MCF 10A (cell line): ENCODE measurements around the gene GAL. TPM values are rescaled to one million over a fixed set of nuclear protein-coding genes. Genes with fewer than 3 reads are reported as not detected.

Experiments used
- BruUV-seq: library from RNA; stranded (reverse); fragments of 400-500 nt; replicated peaks from 2 replicates; lab custom pipeline; 2021; lab: Mats Ljungman, UMichigan
- CTCF ChIA-PET: fragments of 300-600 bp; sonication (Branson Sonifier 250); formaldehyde crosslinking; extraction: SDS; loops from one replicate; lab custom pipeline; 2021; ENCODE audit warnings: antibody characterized with exemption, inconsistent platforms; lab: Yijun Ruan, JAX
- POLR2A ChIA-PET: fragments of 300-600, 350-650 bp; sonication (Branson Sonifier 250); formaldehyde crosslinking; extraction: SDS; loops from one replicate; lab custom pipeline; 2020; ENCODE audit warnings: antibody characterized with exemption, inconsistent platforms; lab: Yijun Ruan, JAX
- DNase-seq: peaks from one replicate; pipeline ENCODE4 v3.0.0-alpha.2; 2018; ENCODE audit not compliant: unreplicated experiment
- H3K27ac Mint-ChIP-seq: one replicate; pipeline ENCODE4 v1.8.0; 2022; ENCODE audit warnings: mild to moderate bottlenecking, low read depth, mixed read lengths; ENCODE audit not compliant: unreplicated experiment
- H3K27me3 Mint-ChIP-seq: one replicate; pipeline ENCODE4 v1.8.0; 2022; ENCODE audit warnings: mixed read lengths; ENCODE audit not compliant: insufficient read depth, unreplicated experiment
- H3K36me3 Mint-ChIP-seq: one replicate; pipeline ENCODE4 v1.8.0; 2022; ENCODE audit warnings: mild to moderate bottlenecking, moderate library complexity, mixed read lengths; ENCODE audit not compliant: insufficient read depth, unreplicated experiment
- H3K4me1 Mint-ChIP-seq: one replicate; pipeline ENCODE4 v1.8.0; 2022; ENCODE audit warnings: mixed read lengths; ENCODE audit not compliant: insufficient read depth, unreplicated experiment
- H3K4me3 Mint-ChIP-seq: one replicate; pipeline ENCODE4 v1.8.0; 2022; ENCODE audit warnings: mild to moderate bottlenecking, moderate library complexity, mixed read lengths; ENCODE audit not compliant: unreplicated experiment
- H3K9me3 Mint-ChIP-seq: one replicate; pipeline ENCODE4 v1.8.0; 2022; ENCODE audit warnings: mixed read lengths; ENCODE audit not compliant: unreplicated experiment
- intact Hi-C: fragments of 100-400 bp; cut with micrococcal nuclease; formaldehyde crosslinking; loops from 2 replicates; pipeline ENCODE4 v1.14.1; 2022
- total RNA-seq: library from RNA; stranded (reverse); gene quantifications from 2 replicates; pipeline ENCODE4 v1.2.3, GENCODE V29; 2022
- TF ChIP-seq, protein P1 (sequence below): fragments of 200-600 bp; IDR thresholded peaks from one replicate; pipeline ENCODE4 v1.8.0; 2022; ENCODE audit warnings: antibody characterized with exemption, mild to moderate bottlenecking; ENCODE audit not compliant: unreplicated experiment

Gene GAL
- total RNA-seq, 1 experiment from 2014 or later: not detected

DNA sequence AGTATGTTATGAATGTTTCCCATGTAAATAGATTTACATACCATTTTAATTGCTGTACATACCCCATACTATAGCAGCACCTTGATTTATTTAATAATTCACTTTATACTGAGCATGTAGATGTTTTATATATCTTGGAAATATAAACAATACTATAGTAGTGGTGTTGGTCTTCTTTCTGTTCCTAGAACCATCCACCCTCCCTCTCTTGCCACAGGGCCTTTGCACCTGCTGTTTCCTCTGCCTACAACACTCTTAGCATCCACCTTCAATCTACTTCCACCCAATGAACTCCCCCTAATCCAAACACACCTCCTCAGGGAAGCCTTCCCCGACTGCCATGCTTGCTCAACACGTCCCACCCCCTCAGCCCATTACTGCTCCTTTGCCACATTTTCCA lies 36.7 kb downstream of the GAL start:
- no peak for DNase-seq
- no TSS peak for BruUV-seq
- Mint-ChIP-seq H3K4me3 (no peak overlapping the region), H3K27ac (no peak overlapping the region), H3K9me3 (peaks cover 26% of the 10 kb centered on the region), H3K36me3 (no peaks in the 10 kb centered on the region), H3K27me3 (peaks cover 57% of the 10 kb centered on the region), H3K4me1 (no peaks in the 10 kb centered on the region)
- ChIA-PET CTCF (no interaction called here), POLR2A (no interaction called here)
- intact Hi-C loops: no loop called here
- TF ChIP-seq, protein P1, sequence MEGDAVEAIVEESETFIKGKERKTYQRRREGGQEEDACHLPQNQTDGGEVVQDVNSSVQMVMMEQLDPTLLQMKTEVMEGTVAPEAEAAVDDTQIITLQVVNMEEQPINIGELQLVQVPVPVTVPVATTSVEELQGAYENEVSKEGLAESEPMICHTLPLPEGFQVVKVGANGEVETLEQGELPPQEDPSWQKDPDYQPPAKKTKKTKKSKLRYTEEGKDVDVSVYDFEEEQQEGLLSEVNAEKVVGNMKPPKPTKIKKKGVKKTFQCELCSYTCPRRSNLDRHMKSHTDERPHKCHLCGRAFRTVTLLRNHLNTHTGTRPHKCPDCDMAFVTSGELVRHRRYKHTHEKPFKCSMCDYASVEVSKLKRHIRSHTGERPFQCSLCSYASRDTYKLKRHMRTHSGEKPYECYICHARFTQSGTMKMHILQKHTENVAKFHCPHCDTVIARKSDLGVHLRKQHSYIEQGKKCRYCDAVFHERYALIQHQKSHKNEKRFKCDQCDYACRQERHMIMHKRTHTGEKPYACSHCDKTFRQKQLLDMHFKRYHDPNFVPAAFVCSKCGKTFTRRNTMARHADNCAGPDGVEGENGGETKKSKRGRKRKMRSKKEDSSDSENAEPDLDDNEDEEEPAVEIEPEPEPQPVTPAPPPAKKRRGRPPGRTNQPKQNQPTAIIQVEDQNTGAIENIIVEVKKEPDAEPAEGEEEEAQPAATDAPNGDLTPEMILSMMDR: no peak

DNA sequence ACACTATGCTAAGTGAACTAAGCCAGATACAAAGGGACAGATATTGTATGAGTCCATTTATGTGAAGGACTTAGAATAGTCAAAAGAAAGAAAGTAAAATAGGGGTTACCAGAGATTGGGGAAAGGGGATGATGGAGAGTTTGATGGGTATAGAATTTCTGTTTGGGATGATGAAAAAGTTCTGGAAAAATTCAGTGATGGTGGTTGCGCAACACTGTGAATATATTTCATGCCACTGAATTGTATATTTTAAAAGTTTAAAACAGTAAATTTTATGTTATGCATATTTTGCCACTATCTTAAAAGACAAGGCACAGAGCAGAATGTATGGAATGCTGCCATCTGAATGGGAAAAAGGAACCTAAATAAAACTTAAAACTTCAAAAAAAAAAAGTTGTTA lies 37.8 kb downstream of the GAL start:
- H3K36me3 Mint-ChIP-seq: no peaks in the 10 kb centered on the region
- H3K9me3 Mint-ChIP-seq: peaks cover 26% of the 10 kb centered on the region
- TF ChIP-seq, protein P1: no peak
- DNase-seq: no peak
- CTCF ChIA-PET: no interaction called here
- H3K4me1 Mint-ChIP-seq: no peaks in the 10 kb centered on the region
- H3K4me3 Mint-ChIP-seq: no peak overlapping the region
- H3K27ac Mint-ChIP-seq: no peak overlapping the region
- POLR2A ChIA-PET: no interaction called here
- intact Hi-C loops: no loop called here
- H3K27me3 Mint-ChIP-seq: peaks cover 57% of the 10 kb centered on the region
- BruUV-seq: no TSS peak

DNA sequence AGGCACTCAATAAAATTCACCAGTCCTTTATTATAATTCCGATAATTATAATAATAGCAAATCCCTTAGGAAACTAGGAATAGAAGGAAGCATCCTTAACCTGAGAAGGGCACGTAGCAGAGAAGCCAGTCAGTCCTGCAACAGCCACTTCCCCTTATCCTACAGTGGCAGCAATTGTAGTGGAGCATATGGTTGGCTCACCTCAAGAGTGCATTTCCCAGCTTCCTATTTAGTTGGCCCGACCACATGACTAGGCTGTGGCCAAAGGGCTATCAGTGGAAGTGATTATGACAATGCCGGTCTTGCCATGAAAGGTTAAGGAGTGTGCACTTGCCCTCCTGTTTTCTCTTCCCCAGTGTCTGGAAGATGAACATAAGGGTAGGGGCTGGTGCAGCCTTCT lies 39.9 kb downstream of the GAL start:
- TF ChIP-seq, protein P1: no peak
- no peaks in the 10 kb centered on the region for H3K36me3 Mint-ChIP-seq
- DNase-seq: no peak
- no peak overlapping the region for H3K27ac Mint-ChIP-seq
- no peaks in the 10 kb centered on the region for H3K4me1 Mint-ChIP-seq
- POLR2A ChIA-PET: no interaction called here
- no TSS peak for BruUV-seq
- peaks cover 69% of the 10 kb centered on the region for H3K27me3 Mint-ChIP-seq
- CTCF ChIA-PET: no interaction called here
- no peak overlapping the region for H3K4me3 Mint-ChIP-seq
- H3K9me3 Mint-ChIP-seq: peaks cover 20% of the 10 kb centered on the region
- intact Hi-C loops: no loop called here

DNA sequence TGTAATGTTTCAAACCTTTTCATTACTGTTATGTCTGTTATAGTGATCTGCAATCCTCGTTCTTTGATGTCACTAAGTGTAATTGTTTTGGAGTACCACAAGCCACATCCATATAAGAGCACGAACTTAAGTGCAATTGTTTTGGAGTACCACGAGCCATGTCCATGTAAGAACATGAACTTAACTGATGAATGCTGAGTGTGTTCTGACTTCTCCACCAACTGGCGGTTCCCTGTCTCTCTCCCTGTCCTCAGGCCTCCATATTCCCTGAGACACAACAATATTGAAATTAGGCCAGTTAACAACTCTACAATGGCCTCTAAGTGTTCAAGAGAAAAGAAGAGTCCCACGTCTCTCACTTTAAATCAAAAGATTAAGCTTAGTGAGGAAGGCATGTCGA lies 43.4 kb downstream of the GAL start:
- TF ChIP-seq, protein P1: no peak
- no TSS peak for BruUV-seq
- intact Hi-C loops: no loop called here
- Mint-ChIP-seq H3K27ac (no peak overlapping the region), H3K4me3 (no peak overlapping the region), H3K4me1 (no peaks in the 10 kb centered on the region), H3K36me3 (no peaks in the 10 kb centered on the region), H3K9me3 (no peaks in the 10 kb centered on the region), H3K27me3 (peaks cover 34% of the 10 kb centered on the region)
- ChIA-PET CTCF (interaction anchor here (0.6 kb wide), 1 partner anchor 19 kb away, joined by 3 read pairs; no protein-coding TSS in a partner anchor), POLR2A (interaction anchor here (1.1 kb wide), 1 partner anchor 69 kb away, joined by 3 read pairs; no protein-coding TSS in a partner anchor)
- no peak for DNase-seq
